HG03342 (cell line): ENCODE results near the gene TSNAX.
A peak's percentile ranks its signal among the peaks of the same experiment; 100 is the strongest.
"Not testable (repeated sequence)": the region's sequence is repeated elsewhere in the genome, so short reads cannot be mapped to it uniquely, and the experiment has no call there.

ENCODE experiments used
- ATAC-seq: cut with Tn5 transposase; IDR thresholded peaks from one replicate; pipeline ENCODE4 v1.9.1; 2021; ENCODE audit warnings: mild to moderate bottlenecking, moderate library complexity; ENCODE audit not compliant: unreplicated experiment

The TSNAX gene

GRCh38 chr1:231528172-231529029, at the start of gene TSNAX:
TSS of gene TSNAX (plus strand) at chr1:231528669. CDS start at chr1:231528811, 142 bp downstream.
- peak; percentile 95 for ATAC-seq

- no peak for ATAC-seq
Measured at GRCh38 chr1:231478811-231479210, 49.7 kb upstream of the TSNAX start.

- no peak for ATAC-seq
Measured at GRCh38 chr1:231480008-231480407, 48.5 kb upstream of the TSNAX start.

DNA sequence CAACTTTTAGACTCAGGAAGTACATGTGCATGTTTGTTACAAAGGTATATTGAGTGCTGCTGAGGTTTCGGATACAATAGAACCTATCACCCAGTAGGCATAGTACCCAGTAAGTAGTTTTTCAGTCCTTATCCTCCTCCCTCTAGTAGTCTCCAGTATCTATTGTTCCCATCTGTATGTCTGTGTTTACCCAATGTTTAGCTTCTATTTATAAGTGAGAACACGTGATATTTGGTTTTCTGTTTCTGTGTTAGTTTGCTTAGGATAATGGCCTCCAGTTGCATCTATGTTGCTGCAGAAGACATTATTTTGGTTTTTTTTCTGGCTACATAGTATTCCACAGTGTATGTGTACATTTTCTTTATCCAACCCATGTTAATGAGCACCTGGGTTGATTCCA, 47.2 kb upstream of the TSNAX start:
- ATAC-seq, result no peak

DNA sequence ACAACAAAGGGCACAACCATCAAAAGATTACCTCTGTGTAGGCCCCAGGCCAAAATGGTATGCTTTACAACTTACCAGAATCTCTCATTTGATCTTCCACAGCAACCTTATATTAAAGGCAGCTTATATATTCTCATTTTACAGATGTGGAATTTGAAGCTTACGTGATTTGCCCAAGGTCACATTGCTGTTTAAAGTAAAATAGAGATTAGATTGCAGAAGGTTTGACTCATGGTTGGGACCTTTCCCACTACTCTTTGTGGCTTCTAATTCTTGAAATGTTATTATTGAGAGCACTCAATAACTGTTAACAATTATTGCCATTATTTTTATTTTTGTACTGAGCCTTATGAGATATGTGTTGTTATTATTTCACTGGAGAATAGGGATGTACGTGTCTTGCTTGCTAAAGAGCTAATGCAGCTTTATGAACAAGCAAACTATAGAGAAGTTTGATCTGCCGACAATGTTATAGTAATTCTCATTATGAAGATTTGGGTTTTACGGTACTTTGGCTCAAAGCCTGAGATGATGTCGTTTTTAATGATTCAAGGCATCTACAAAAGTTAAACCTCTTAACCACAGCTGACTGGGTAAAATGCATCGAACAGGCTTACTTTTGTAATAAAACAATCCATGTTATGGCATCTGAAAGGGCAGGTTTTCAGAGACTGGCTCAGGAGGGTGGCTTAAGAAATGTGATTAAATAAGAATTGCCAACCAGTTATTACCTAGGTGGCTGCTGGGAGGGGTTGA, 43.3 kb upstream of the TSNAX start:
- ATAC-seq, result no peak

DNA sequence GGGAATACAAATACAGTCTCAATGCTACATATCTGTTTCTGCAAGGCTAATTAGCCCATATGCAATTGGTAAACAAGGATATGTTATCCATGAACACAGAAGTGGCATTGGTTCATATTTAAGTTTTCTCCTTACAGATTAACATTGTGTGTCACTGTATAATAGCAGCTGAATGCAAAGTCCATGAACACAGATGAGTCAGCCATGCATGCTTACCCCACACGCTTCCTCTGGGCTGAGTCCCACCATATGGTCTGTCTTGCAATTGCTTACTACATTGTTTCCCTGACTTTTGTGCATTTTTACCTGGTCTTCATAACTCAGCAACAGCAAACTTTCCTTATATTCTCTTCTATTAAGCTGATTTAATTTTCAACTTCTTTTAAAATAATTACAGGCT, 41.5 kb upstream of the TSNAX start:
- no peak for ATAC-seq

GRCh38 chr1:231487910-231488309, 40.6 kb upstream of the TSNAX start:
- ATAC-seq, result no peak

- ATAC-seq, result no peak
Measured at GRCh38 chr1:231493421-231494185, 34.9 kb upstream of the TSNAX start.

DNA sequence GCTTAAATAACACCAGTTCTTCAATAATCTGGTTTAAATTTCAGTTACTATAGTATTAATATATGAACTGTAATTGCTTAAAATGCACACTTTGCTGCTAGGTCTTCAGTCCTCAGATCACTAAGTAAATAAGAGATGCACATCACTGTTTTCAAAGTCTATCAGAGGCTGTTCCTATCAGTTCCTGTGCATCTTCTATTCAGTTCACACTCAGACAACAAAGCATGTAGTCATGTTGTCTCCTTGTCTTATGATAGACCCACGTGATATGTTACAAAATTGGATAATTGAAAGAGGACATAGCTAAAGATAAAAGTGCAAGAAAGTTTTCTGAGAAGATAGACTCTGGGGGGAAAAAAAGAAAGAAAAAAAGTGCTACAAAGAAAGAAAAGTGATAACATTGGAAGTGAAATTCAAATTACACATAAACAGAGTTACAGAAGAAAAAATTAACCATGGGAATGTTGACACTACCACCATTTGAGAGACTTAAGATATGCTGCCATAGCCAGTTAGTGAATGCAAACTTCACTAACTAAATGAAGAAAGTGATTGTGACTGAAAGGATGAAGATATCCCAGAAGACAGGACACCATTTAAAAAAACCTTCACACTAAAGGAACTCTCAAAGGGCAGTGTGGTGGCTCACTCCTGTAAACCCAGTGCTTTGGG, 33.9 kb upstream of the TSNAX start:
- ATAC-seq, result no peak

GRCh38 chr1:231497629-231498152, 30.8 kb upstream of the TSNAX start:
- ATAC-seq, result no peak

- ATAC-seq, result no peak
Measured at GRCh38 chr1:231499148-231499763, 29.2 kb upstream of the TSNAX start.

DNA sequence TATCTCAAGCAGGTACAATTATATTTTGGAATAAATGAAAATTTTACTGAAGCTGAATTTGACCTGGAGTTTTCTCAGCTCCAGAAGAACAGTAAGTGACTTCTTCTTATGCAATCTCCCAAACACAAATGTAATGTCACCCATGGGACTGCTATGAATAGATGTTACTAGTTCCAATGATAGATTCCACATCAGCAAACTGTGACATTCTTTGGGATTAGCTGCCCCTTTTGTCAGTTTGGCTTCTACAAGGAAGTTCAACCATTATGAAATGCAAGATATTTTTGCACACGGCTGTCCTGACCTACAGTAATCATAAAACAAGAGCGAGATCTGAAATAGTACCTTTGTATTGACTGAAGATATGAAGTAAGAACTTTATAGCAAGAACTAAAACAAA, 27.8 kb upstream of the TSNAX start:
- ATAC-seq, result no peak

DNA sequence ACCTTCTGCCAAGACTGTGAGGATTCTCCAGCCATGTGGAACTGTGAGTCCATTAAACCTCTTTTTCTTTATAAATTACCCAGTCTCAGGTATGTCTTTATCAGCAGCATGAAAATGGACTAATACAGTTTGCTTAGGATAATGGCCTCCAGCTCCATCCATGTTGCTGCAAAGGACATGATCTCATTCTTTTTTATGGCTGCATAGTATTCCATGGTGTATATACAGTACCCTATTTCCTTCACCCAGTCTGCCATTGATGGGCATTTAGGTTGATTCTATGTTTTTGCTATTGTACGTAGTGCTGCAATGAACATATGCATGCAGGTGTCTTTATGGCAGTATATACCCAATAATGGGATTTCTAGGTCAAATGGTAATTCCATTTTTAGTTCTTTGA, 25.3 kb upstream of the TSNAX start:
- not testable (repeated sequence) for ATAC-seq

DNA sequence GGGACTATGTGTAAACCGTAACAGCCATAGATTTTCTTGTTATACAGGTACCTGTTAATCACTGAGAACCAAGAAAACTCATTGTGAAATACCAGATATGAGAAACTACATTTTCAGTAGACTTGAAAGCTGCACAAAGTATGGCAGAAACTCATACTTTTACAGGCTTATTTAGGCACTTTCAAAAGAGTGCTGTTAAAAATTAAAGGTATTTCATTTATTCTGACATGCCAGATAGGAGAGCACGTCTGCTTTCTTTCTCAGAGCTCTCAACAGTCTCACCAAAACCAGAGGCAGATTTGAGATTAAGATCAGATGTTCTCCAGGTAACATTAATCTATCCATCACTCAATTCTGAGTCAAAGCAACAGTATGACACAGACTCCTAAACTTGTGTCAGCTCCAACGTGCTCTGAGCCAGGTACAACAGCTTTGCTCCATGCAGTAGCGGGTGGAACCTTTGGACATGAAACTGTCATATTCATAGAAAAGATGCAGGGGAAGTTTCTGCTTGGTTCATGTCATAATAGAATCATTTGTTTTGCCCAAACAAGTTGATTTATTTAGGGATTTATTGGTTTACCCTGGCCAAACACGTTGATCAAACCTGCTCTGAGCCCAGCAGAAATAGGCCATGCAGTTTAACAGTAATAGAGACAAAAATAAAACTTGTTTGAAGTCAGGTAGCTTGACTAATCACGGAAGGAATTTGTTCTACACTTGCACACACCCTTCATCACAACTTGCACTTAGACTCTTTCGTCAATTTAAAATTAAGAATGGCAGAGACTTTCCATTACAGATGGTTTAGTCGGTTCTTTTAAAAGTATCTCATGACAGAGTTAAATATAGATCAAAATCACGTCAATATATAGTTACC, 20.8 kb upstream of the TSNAX start:
- peak; percentile 50 for ATAC-seq

GRCh38 chr1:231508497-231508896, 20.0 kb upstream of the TSNAX start:
- no peak for ATAC-seq

DNA sequence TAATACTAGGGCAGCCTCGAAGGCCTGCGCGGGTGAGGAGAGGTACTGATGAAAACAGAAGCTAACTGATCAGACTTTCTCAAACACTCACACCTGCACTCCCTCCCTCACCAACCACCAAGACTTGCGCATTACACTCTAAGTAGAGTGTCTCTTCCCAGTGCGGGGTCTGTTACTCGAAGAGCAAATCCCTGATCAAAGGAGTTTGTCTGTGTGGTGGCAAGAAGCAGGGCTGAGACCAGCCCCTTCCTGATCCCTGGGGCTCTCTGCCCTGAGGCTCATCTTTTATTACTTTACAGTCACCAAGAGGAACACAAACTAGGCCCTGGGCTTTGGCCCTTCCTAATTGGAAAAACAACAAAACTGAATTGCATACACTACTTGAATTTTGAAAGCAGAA, 19.5 kb upstream of the TSNAX start:
- no peak for ATAC-seq

DNA sequence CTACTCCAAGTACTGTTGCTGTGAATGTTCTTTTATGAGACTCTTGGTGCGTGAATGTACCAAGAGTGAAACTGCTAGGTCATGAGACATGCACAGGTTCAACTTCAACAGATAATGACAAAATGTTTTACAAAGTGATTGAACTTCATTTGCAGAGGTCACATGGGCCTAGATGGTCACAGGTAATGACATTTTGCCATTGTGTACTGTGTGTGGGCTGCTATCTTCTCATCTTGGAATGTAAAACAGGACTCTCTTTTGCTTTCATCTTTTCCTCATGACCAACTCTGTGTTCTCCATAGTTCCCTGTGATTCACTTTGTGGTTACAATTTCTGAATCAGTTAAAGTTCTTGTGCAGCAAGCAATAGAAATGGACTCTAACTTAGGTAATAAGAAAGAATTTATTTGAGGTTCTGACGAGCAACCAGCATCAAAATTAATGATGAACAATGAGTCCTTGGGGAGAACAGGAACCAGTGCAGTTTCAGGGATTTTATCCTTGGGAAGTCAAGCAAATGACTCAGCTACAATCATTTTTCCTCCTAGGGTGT, 16.2 kb upstream of the TSNAX start:
- peak; percentile 31 for ATAC-seq

GRCh38 chr1:231515748-231516147, 12.7 kb upstream of the TSNAX start:
- peak; percentile 57 for ATAC-seq

GRCh38 chr1:231517076-231517475, 11.4 kb upstream of the TSNAX start:
- ATAC-seq, result no peak
